Endothelial cell (in vitro differentiated cells): ENCODE measurements around the gene MCM6. TPM values are rescaled to one million over a fixed set of nuclear protein-coding genes. Genes with fewer than 3 reads are reported as not detected.
"Not testable (repeated sequence)": the region's sequence is repeated elsewhere in the genome, so short reads cannot be mapped to it uniquely, and the experiment has no call there.

ENCODE experiments used
- DNase-seq: peaks from one replicate; pipeline ENCODE4 v3.0.0; 2021; ENCODE audit warnings: low spot score
- H3K27ac Mint-ChIP-seq: one replicate; pipeline ENCODE4 v1.8.0; 2021; ENCODE audit warnings: mixed read lengths, inconsistent platforms; ENCODE audit not compliant: unreplicated experiment
- H3K27me3 Mint-ChIP-seq: one replicate; pipeline ENCODE4 v1.8.0; 2021; ENCODE audit warnings: mild to moderate bottlenecking, moderate library complexity, mixed read lengths, inconsistent platforms; ENCODE audit not compliant: unreplicated experiment
- H3K36me3 Mint-ChIP-seq: one replicate; pipeline ENCODE4 v1.8.0; 2021; ENCODE audit warnings: mild to moderate bottlenecking, low read depth, mixed read lengths, inconsistent platforms; ENCODE audit not compliant: unreplicated experiment
- H3K4me1 Mint-ChIP-seq: one replicate; pipeline ENCODE4 v1.8.0; 2021; ENCODE audit warnings: mild to moderate bottlenecking, mixed read lengths, inconsistent platforms; ENCODE audit not compliant: unreplicated experiment
- H3K4me3 Mint-ChIP-seq: one replicate; pipeline ENCODE4 v1.8.0; 2021; ENCODE audit warnings: mild to moderate bottlenecking, mixed read lengths, inconsistent platforms; ENCODE audit not compliant: unreplicated experiment
- H3K9me3 Mint-ChIP-seq: one replicate; pipeline ENCODE4 v1.8.0; 2021; ENCODE audit warnings: mixed read lengths, inconsistent platforms; ENCODE audit not compliant: unreplicated experiment
- total RNA-seq: library from RNA; stranded (reverse); fragmentation: NEBNext Ultra II Directional; extraction: Animal tissue kit (Norgen Biotek cat#: 25700); gene quantifications from one replicate; pipeline ENCODE4 v1.2.1, GENCODE V29; 2021; ENCODE audit not compliant: unreplicated experiment
- TF ChIP-seq, protein P1 (sequence below): fragments of 200-600 bp; sonication (generic); IDR thresholded peaks from one replicate; pipeline ENCODE4 v1.5.0; 2021; ENCODE audit warnings: antibody characterized with exemption; ENCODE audit not compliant: unreplicated experiment

The MCM6 gene
- total RNA-seq, 1 donor from 2014 or later, result 27.2 TPM

GRCh38 chr2:135798275-135798705 is 78.0 kb downstream of the MCM6 start:
- Mint-ChIP-seq H3K9me3 (no peaks in the 10 kb centered on the region), H3K4me3 (no peak overlapping the region), H3K4me1 (no peaks in the 10 kb centered on the region), H3K36me3 (no peaks in the 10 kb centered on the region), H3K27ac (no peak overlapping the region), H3K27me3 (peaks cover 2% of the 10 kb centered on the region)
- DNase-seq, result no peak
- TF ChIP-seq, protein P1, sequence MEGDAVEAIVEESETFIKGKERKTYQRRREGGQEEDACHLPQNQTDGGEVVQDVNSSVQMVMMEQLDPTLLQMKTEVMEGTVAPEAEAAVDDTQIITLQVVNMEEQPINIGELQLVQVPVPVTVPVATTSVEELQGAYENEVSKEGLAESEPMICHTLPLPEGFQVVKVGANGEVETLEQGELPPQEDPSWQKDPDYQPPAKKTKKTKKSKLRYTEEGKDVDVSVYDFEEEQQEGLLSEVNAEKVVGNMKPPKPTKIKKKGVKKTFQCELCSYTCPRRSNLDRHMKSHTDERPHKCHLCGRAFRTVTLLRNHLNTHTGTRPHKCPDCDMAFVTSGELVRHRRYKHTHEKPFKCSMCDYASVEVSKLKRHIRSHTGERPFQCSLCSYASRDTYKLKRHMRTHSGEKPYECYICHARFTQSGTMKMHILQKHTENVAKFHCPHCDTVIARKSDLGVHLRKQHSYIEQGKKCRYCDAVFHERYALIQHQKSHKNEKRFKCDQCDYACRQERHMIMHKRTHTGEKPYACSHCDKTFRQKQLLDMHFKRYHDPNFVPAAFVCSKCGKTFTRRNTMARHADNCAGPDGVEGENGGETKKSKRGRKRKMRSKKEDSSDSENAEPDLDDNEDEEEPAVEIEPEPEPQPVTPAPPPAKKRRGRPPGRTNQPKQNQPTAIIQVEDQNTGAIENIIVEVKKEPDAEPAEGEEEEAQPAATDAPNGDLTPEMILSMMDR, result no peak

- peak; percentile 80 for DNase-seq
- Mint-ChIP-seq H3K4me1 (no peaks in the 10 kb centered on the region), H3K36me3 (no peaks in the 10 kb centered on the region), H3K27me3 (peaks cover 2% of the 10 kb centered on the region), H3K9me3 (no peaks in the 10 kb centered on the region), H3K27ac (no peak overlapping the region), H3K4me3 (no peak overlapping the region)
- TF ChIP-seq, protein P1, result peak; percentile 82
Measured at GRCh38 chr2:135797497-135798274, 78.6 kb downstream of the MCM6 start.

- no peak overlapping the region for H3K4me3 Mint-ChIP-seq
- no peaks in the 10 kb centered on the region for H3K4me1 Mint-ChIP-seq
- no peaks in the 10 kb centered on the region for H3K36me3 Mint-ChIP-seq
- peaks cover 5% of the 10 kb centered on the region for H3K27me3 Mint-ChIP-seq
- TF ChIP-seq, protein P1, result no peak
- H3K27ac Mint-ChIP-seq, result no peak overlapping the region
- DNase-seq, result no peak
- H3K9me3 Mint-ChIP-seq, result no peaks in the 10 kb centered on the region
Measured at GRCh38 chr2:135796606-135797005, 79.6 kb downstream of the MCM6 start.

GRCh38 chr2:135795641-135796040 is 80.6 kb downstream of the MCM6 start:
- H3K27me3 Mint-ChIP-seq, H3K36me3 Mint-ChIP-seq, H3K4me1 Mint-ChIP-seq, H3K27ac Mint-ChIP-seq, H3K4me3 Mint-ChIP-seq, DNase-seq, H3K9me3 Mint-ChIP-seq: not testable (repeated sequence)
- TF ChIP-seq, protein P1, result peak; percentile 27

GRCh38 chr2:135792401-135793150 is 83.7 kb downstream of the MCM6 start:
- Mint-ChIP-seq H3K9me3 (no peaks in the 10 kb centered on the region), H3K27ac (no peak overlapping the region), H3K27me3 (peaks cover 2% of the 10 kb centered on the region), H3K36me3 (no peaks in the 10 kb centered on the region), H3K4me3 (no peak overlapping the region), H3K4me1 (peaks cover 3% of the 10 kb centered on the region)
- TF ChIP-seq, protein P1, result no peak
- no peak for DNase-seq
